ENCODE data around the gene NLRC5.

- TF ChIP-seq CTCF (IDR thresholded peaks at IDR 0.05; ENCODE audit: insufficient read depth, low read depth, low read length) (no peak), EZH2 (IDR thresholded peaks at IDR 0.05; ENCODE audit: insufficient read depth, low read length) (no peak)
Observed at GRCh38 chr16:56977216-56977615, 12.1 kb upstream of the NLRC5 start.
